HG03442 (cell line): Measurements from ENCODE around the gene ZNF76.
"Not testable (repeated sequence)": the region's sequence is repeated elsewhere in the genome, so short reads cannot be mapped to it uniquely, and the experiment has no call there.

Experiments
- ATAC-seq: cut with Tn5 transposase; IDR thresholded peaks from one replicate; pipeline ENCODE4 v1.9.1; 2021; ENCODE audit warnings: mild to moderate bottlenecking, moderate library complexity; ENCODE audit not compliant: unreplicated experiment

The ZNF76 gene

GRCh38 chr6:35297601-35298481, 38.3 kb downstream of the ZNF76 start, which contains the start of gene DEF6:
DEF6 (plus strand) TSS chr6:35297818; CDS start chr6:35297857, 39 bp downstream.
- ATAC-seq: peak; percentile 75

- no peak for ATAC-seq
Observed at GRCh38 chr6:35298625-35299140, 39.1 kb downstream of the ZNF76 start.

- no peak for ATAC-seq
Observed at GRCh38 chr6:35299674-35300073, 40.1 kb downstream of the ZNF76 start.

- ATAC-seq: no peak
Observed at GRCh38 chr6:35300848-35301247, 41.3 kb downstream of the ZNF76 start.

GRCh38 chr6:35302604-35303241, 43.2 kb downstream of the ZNF76 start:
- peak; percentile 64 for ATAC-seq

GRCh38 chr6:35304299-35304698, 44.8 kb downstream of the ZNF76 start:
- ATAC-seq: no peak

- no peak for ATAC-seq
Observed at GRCh38 chr6:35305117-35305516, 45.6 kb downstream of the ZNF76 start.

GRCh38 chr6:35307138-35307537, 47.6 kb downstream of the ZNF76 start:
- ATAC-seq: not testable (repeated sequence)

- not testable (repeated sequence) for ATAC-seq
Observed at GRCh38 chr6:35308543-35308942, 49.0 kb downstream of the ZNF76 start.

GRCh38 chr6:35309611-35310264, 50.2 kb downstream of the ZNF76 start:
- ATAC-seq: no peak

- ATAC-seq: no peak
Observed at GRCh38 chr6:35310265-35310831, 50.8 kb downstream of the ZNF76 start.

- no peak for ATAC-seq
Observed at GRCh38 chr6:35311390-35312075, 52.0 kb downstream of the ZNF76 start.

GRCh38 chr6:35312076-35312800, 52.7 kb downstream of the ZNF76 start:
- no peak for ATAC-seq

GRCh38 chr6:35312807-35313206, 53.3 kb downstream of the ZNF76 start:
- ATAC-seq: no peak

GRCh38 chr6:35317483-35318195, 58.1 kb downstream of the ZNF76 start:
- ATAC-seq: no peak

GRCh38 chr6:35318196-35319171, 58.9 kb downstream of the ZNF76 start:
- ATAC-seq: no peak

GRCh38 chr6:35319346-35320030, 60.0 kb downstream of the ZNF76 start:
- ATAC-seq: no peak
